Psoas muscle (tissue), 8 donors: ENCODE data around the gene CEP170. TPM values are rescaled to one million over a fixed set of nuclear protein-coding genes. Genes with fewer than 3 reads are reported as not detected.

Experiments
- ATAC-seq, 4 donors: fragments of 200-7000 bp; cut with Tn5 transposase; one replicate each; pipeline ENCODE4 v1.9.1; 2020; ENCODE audit warnings: moderate library complexity in 3 of 4, mild to moderate bottlenecking in 2 of 4
- DNase-seq, 2 donors: peaks; one replicate each; pipeline ENCODE4 v3.0.0-alpha.2; 2020
- H3K27ac ChIP-seq: fragments of 200-600 bp; one replicate; pipeline ENCODE4 v1.8.0; 2022
- H3K27me3 ChIP-seq, 3 donors: fragments of 200-600 bp in 1 of 3; one replicate each; pipeline versions ENCODE4 v1.6.1 to v1.8.0; 2013 to 2022; ENCODE audit warnings: low read length in 2 of 3, mild to moderate bottlenecking in 2 of 3, moderate library complexity in 1 of 3; ENCODE audit not compliant: insufficient read depth in 3 of 3
- H3K36me3 ChIP-seq, 2 donors: fragments of 200-600 bp in 1 of 2; one replicate each; pipeline versions ENCODE4 v1.6.1 to v1.8.0; 2013 to 2022; ENCODE audit warnings: low read depth in 1 of 2, mild to moderate bottlenecking in 1 of 2, moderate library complexity in 1 of 2; ENCODE audit not compliant: insufficient read depth in 1 of 2
- H3K4me1 ChIP-seq: fragments of 200-600 bp; one replicate; pipeline ENCODE4 v1.8.0; 2022
- H3K4me3 ChIP-seq: fragments of 200-600 bp; one replicate; pipeline ENCODE4 v1.8.0; 2022; ENCODE audit warnings: mild to moderate bottlenecking
- H3K9me3 ChIP-seq: fragments of 200-600 bp; one replicate; pipeline ENCODE4 v1.8.0; 2022
- WGBS, 3 donors: extraction: QIAGEN DNeasy Blood & Tissue Kit; methylation state at CpG; one replicate each; pipeline versions ENCODE4 v1.1.6 to v1.1.7; 2013; 5-methylcytosine and 5-hydroxymethylcytosine counted together
- intact Hi-C, 2 donors: fragments of 100-400 bp; cut with DNase I; formaldehyde crosslinking; loops; one replicate each; pipeline versions ENCODE4 v1.11.0 to v1.14.2; 2022
- polyA plus RNA-seq, 3 donors: library from polyadenylated mRNA; stranded (reverse); fragments of 200-250 nt; gene quantifications; one replicate each; pipeline ENCODE4 v1.2.3, GENCODE V29; 2013
- total RNA-seq, 4 donors: library from RNA; stranded (reverse); fragmentation: NEBNext Ultra II Directional in 2 of 4; extraction: Animal tissue kit (Norgen Biotek cat#: 25700) in 2 of 4; gene quantifications; one replicate each; pipeline versions ENCODE4 v1.2.1 to v1.2.4, GENCODE V29; 2021 to 2023
- TF ChIP-seq, protein P1 (sequence below): fragments of 200-600 bp; IDR thresholded peaks from one replicate; pipeline ENCODE4 v1.8.0; 2022; ENCODE audit warnings: antibody characterized with exemption
- donor health status: healthy with polysubstance abuse.
- donor health status: DM: no; HTN: no; CAD: no; lungs with moderate emphysema.
- donor health status: Bipolar disorder and iron deficiency.
- donor health status: healthy.
- donor health status: DM: yes; HTN: yes; CAD: no.
- donor health status: DM: no; HTN: no; CAD: no.
- donor health status: DM: no; HTN: no; CAD: no.
- donor health status: DM: yes; HTN: yes; CAD: no.

The CEP170 gene
- total and polyA plus RNA-seq, 7 donors = 9.1 to 35.1 (median 22.9) TPM

DNA sequence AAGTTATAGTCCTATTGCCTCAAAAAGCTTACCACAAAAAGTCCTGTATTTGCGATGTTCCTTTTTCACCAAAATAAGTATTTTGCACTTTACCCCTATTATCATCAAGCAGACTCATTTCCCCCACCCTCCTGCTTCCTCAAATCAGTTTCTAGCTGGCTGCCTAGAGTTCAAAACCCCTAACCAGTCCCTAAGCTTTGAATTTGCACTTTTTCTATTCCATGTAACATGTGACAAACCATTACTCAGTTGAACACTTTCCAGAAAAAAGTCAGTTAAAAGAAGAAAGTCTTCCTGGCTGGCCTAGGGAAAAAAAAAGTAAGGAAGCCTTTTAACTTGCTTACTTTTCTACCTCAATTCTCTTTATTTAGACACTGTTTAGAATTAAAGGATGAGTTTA is 8.2 kb downstream of the CEP170 start:
- Histone ChIP-seq H3K27ac (peak overlapping the region; percentile 19), H3K36me3 (no peaks in the 10 kb centered on the region), H3K9me3 (no peaks in the 10 kb centered on the region), H3K4me1 (peaks cover 53% of the 10 kb centered on the region), H3K27me3 (no peaks in the 10 kb centered on the region), H3K4me3 (no peak overlapping the region)
- TF ChIP-seq, protein P1, sequence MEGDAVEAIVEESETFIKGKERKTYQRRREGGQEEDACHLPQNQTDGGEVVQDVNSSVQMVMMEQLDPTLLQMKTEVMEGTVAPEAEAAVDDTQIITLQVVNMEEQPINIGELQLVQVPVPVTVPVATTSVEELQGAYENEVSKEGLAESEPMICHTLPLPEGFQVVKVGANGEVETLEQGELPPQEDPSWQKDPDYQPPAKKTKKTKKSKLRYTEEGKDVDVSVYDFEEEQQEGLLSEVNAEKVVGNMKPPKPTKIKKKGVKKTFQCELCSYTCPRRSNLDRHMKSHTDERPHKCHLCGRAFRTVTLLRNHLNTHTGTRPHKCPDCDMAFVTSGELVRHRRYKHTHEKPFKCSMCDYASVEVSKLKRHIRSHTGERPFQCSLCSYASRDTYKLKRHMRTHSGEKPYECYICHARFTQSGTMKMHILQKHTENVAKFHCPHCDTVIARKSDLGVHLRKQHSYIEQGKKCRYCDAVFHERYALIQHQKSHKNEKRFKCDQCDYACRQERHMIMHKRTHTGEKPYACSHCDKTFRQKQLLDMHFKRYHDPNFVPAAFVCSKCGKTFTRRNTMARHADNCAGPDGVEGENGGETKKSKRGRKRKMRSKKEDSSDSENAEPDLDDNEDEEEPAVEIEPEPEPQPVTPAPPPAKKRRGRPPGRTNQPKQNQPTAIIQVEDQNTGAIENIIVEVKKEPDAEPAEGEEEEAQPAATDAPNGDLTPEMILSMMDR = no peak
- DNase-seq = no peak
- ATAC-seq = no peak
- intact Hi-C loops = no loop called here
- WGBS, 3 donors = 87 to 97% (median 89%) methylated on average over 1 of the region's 1 CpG

DNA sequence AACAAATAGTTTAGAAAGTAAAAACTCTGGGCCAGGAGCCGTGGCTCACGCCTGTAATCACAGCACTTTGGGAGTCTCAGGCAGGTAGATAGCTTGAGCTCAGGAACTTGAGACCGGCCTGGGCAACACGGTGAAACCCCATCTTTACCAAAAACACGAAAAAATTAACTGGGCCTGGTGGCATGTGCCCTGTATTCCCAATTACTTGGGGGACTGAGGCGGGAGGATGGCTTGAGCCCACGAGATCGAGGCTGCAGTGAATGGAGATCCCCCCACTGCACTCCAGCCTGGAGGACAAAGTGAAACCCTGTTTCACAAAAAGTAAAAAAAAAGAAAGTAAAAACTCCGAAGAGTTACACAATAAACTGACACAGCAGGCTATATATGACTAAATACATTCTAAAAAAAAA is 10.6 kb downstream of the CEP170 start:
- Histone ChIP-seq H3K27ac (no peak overlapping the region), H3K36me3 (no peaks in the 10 kb centered on the region), H3K27me3 (no peaks in the 10 kb centered on the region), H3K4me3 (no peak overlapping the region), H3K9me3 (no peaks in the 10 kb centered on the region), H3K4me1 (peaks cover 29% of the 10 kb centered on the region)
- TF ChIP-seq, protein P1 = no peak
- intact Hi-C loops = no loop called here
- 76 to 95% (median 92%) methylated on average over 9 of the region's 9 CpGs for WGBS, 3 donors
- DNase-seq = no peak
- no peak for ATAC-seq

GRCh38 chr1:243236604-243237252 is 18.4 kb downstream of the CEP170 start:
- Histone ChIP-seq H3K9me3 (peaks cover 4% of the 10 kb centered on the region), H3K4me1 (peaks cover 34% of the 10 kb centered on the region), H3K27me3 (no peaks in the 10 kb centered on the region), H3K4me3 (peak overlapping the region; percentile 17), H3K27ac (peak overlapping the region; percentile 56), H3K36me3 (peaks cover 0 to 5% of the 10 kb centered on the region in 2 donors)
- intact Hi-C loops = no loop called here
- DNase-seq (no peak), ATAC-seq (peak in 2 of 4 donors; percentile 62 to 78)
- TF ChIP-seq, protein P1 = no peak
- 12 to 21% (median 15%) methylated on average over 4 of the region's 4 CpGs for WGBS, 3 donors

DNA sequence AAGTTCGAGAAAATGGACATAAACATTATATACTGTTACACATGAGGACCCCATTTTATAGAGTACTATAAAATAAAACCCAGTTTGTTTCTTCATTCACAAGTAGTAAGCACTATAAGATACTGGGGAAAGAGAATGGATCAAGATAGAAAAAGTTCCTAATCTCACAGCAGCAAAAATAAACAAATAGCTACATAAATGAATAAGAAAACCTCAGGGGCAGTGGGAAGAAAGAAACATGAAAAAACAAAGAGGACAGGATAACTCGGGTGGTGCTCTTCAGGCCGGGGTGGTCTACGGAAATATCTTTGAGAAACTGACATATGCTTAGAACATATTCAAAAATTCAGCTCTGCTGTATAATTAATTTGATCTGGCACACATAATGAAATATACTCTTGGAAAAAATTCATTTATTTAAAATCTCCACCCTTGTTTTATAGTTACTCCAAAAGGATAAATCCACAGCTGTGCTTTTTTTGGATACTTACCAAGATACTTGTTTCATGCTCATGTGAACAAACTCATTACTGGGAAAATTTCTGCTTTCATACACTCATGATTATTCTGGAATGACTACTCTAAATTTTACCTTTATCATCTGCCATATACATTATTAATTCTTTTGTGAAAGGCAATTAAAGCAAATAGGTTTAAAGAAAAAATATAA is 20.0 kb downstream of the CEP170 start:
- Histone ChIP-seq H3K4me1 (peaks cover 34% of the 10 kb centered on the region), H3K27ac (no peak overlapping the region)

More for the DNA sequence above, 20.0 kb downstream of the CEP170 start:
- intact Hi-C loops = no loop called here
- H3K36me3 ChIP-seq = peaks cover 0 to 5% of the 10 kb centered on the region in 2 donors
- peak in 1 of 4 donors; percentile 51 for ATAC-seq
- peaks cover 19% of the 10 kb centered on the region for H3K9me3 ChIP-seq
- no peak for DNase-seq
- no peaks in the 10 kb centered on the region for H3K27me3 ChIP-seq
- 44 to 52% (median 49%) methylated on average over 4 of the region's 4 CpGs for WGBS, 3 donors
- no peak overlapping the region for H3K4me3 ChIP-seq
- TF ChIP-seq, protein P1 = no peak
